Measurements from ENCODE around the gene SYNGR2.

Gene SYNGR2

DNA sequence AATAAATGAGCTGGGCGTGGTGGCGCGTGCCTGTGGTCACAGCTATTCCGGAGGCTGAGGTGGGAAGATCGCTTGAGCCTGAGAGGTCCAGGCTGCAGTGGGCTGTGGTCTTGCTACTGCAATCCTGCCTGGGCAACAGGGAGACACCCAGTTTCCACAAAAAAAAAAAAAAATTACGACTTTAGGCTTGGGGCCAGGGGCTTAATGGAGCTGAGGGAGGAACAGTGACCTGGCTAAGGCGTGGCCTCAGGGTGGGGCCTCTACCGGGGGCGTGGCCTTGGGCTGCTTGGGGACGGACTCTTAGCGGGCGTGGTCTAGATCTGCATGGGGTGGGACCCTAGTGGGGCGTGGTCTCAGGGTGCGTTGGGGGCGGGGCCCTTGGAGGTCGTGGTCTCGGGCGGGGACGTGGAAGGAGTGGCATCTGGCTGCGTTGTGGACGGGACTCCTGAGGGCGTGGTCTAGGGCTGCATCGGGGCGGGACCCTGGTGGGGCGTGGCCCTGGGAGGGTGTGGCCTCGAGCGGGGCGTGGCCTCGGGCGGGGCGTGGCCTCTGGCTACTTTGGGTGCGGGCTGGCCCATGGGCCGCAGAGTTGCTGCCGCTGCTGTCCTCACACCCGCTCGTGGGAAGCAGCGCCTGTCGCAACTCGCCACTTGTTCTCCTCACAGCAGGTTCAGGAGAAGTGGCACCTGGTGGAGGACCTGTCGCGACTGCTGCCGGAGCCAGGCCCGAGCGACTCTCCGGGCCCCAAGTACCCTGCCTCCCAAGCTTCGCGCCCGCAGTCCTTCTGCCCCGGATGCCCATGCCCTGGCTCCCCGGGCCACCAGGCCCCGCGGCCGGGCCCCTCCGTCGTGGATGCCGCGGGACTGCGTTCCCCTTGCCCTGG lies 28.0 kb upstream of the SYNGR2 start:
- peak; percentile 99 for DNase-seq (ENCODE audit: low read depth)
- TF ChIP-seq, protein P1, sequence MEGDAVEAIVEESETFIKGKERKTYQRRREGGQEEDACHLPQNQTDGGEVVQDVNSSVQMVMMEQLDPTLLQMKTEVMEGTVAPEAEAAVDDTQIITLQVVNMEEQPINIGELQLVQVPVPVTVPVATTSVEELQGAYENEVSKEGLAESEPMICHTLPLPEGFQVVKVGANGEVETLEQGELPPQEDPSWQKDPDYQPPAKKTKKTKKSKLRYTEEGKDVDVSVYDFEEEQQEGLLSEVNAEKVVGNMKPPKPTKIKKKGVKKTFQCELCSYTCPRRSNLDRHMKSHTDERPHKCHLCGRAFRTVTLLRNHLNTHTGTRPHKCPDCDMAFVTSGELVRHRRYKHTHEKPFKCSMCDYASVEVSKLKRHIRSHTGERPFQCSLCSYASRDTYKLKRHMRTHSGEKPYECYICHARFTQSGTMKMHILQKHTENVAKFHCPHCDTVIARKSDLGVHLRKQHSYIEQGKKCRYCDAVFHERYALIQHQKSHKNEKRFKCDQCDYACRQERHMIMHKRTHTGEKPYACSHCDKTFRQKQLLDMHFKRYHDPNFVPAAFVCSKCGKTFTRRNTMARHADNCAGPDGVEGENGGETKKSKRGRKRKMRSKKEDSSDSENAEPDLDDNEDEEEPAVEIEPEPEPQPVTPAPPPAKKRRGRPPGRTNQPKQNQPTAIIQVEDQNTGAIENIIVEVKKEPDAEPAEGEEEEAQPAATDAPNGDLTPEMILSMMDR (IDR thresholded peaks at IDR 0.05; ENCODE audit: insufficient read depth, low read depth, low read length, missing control alignments) = no peak
- H3K4me3 ChIP-seq (ENCODE audit: low read depth, low read length) = no peak overlapping the region

DNA sequence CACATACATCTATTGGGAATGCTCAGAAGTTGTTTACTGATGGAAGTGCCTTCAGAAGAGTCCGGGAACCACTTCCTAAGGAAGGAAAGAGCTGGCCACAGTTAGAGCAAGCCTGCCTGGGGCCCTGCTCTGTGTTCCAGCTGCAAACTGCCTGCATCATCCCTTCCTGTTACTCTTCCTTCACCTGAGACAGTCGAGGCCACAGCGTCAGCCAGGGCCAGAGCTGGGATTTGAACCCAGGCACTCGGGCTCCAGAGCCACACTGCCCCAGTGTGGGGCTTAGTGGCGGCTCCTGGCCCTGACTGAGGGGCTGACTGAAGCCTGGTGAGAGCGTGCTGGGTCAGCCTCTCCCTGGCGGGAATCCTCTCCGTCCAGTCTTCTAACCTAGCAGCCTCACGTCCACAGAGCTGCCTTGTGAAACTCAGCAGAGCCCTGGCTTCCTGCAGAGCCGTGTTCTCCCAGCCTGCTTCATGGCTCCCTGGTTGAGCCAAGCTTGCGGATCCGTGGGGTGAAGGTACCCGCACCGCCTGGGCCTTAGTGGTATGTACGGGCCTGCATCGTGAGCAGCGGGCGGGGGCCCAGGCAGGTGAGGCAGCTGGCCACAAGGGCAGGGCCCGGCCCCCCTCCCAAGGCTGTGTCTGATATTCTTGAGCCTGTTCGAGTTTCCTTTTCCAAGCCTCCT lies 26.8 kb upstream of the SYNGR2 start:
- no peak overlapping the region for H3K4me3 ChIP-seq (ENCODE audit: low read depth, low read length)
- TF ChIP-seq, protein P1 (IDR thresholded peaks at IDR 0.05; ENCODE audit: insufficient read depth, low read depth, low read length, missing control alignments) = no peak
- no peak for DNase-seq (ENCODE audit: low read depth)

DNA sequence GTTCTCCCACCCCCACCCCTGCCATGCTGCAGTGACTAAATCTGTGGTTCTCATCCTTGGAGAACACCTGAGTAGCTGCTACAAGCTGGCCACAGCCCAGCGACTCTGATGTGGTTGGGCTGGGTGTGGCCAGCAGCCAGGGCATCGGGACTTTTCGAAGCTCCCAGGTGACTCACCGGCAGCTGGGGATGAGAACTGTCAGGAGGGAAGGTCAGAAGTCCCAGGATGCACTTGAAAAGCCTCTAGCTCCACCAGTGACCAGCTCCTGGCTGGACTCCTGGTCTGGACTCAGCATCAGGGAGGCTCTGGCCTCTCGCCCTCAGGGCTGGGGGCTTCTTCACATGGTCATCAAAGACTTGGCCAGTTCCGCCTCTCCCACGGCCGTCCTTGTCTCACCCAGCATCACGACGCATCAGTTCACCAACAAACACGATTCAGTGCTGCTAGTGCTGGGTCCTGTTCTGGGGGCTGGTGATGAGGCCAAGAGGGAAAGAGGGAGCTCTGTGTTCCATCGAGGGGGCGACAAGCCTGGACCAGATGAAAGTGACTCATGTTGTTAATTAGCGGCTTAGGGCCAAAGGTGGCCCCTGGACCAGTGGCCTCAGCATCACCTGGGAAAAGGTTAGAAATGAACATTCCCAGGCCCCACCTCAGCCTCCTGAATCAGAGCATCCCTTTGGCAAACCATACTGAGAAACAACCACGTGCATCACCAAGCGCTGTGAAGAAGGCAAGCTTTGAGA lies 26.1 kb upstream of the SYNGR2 start:
- TF ChIP-seq, protein P1 (IDR thresholded peaks at IDR 0.05; ENCODE audit: insufficient read depth, low read depth, low read length, missing control alignments) = no peak
- H3K4me3 ChIP-seq (ENCODE audit: low read depth, low read length) = no peak overlapping the region
- DNase-seq (ENCODE audit: low read depth) = no peak

DNA sequence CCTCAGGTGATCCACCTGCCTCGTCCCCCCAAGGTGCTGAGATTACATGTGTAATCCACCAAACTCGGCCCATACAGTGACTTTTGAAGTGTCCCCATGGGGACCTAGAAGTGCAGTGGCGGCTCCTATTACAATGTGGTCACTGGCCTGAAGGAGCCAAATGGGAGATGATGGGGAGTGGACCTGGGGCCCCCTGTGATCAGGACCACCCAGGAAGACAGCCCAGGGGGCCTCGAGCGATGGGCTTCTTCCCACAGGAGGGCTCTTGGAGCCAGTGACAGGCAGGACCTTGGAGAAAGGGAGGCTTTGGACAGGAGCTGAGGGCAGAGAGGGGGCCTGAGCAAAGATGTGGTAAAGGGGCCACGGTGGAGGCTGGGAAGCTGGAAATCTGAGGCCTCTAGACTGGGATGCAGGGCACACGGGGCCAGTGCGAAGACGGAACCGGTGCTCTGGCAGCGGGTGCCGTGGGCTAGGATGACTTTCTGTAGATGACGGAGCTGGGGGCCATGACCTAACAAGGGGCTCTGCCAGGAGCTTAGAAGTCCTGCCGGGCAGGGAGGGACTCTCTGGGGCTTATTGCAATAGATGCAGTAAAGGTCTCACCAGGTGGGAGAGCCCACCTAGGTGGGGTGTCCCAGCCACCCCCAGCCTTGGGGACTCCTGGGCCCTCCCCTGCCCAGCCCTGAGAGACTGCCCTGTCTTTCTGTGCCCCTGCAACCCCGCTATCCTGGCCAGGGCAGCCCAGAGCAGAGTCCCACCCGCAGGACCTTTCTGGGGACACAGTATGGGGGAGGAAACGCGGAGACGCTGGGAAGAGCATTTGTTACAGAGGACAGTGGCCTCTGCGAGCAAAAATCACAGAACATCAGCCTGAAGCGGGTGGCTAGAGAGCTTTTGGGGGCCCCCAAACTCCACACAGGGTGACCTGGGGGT lies 24.9 kb upstream of the SYNGR2 start:
- DNase-seq (ENCODE audit: low read depth) = no peak
- H3K4me3 ChIP-seq (ENCODE audit: low read depth, low read length) = no peak overlapping the region
- TF ChIP-seq, protein P1 (IDR thresholded peaks at IDR 0.05; ENCODE audit: insufficient read depth, low read depth, low read length, missing control alignments) = no peak

DNA sequence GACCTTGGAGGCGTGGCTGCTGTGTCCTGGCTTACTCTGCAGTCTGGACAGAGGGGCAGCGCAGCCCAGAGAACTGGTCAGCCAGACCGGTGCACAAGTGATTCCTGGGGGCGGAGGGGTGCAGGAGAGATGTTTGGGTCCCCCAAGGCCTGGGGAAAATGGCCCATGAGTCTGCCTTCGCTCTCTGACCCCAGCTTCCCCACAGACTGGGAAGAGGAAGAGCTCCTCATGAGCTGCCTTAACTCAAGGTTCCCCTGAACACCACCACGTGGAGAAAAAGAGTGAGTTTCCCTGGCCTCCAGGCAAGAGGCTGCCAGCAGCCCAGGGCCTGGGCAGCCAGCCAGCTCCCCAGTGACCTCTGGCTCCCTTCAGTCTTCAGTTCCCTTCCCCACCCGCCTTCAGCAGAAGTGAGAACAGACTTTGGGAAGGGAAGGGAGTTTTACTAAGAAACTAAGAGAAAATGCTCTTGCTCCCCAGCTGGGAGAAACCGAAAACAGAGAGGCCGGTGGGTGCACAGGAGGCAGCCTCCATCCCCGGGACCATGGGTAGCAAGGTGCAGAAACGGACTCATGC lies 24.1 kb upstream of the SYNGR2 start:
- no peak overlapping the region for H3K4me3 ChIP-seq (ENCODE audit: low read depth, low read length)
- DNase-seq (ENCODE audit: low read depth) = peak; percentile 73
- TF ChIP-seq, protein P1 (IDR thresholded peaks at IDR 0.05; ENCODE audit: insufficient read depth, low read depth, low read length, missing control alignments) = no peak

All from GM12865 (cell line).